Adrenal gland (tissue), 5 donors: Measurements from ENCODE around the gene INCA1.

Experiments
- CTCF ChIP-seq, 6 experiments: fragments of 450-650 bp in 4 of 6; fragments of 200-600 bp in 2 of 6; sonication (generic) in 1 of 6; IDR thresholded peaks; 1 replicate in 5 of 6; 2 replicates in 1 of 6; pipeline versions ENCODE4 v1.5.1 to v1.8.0; 2016 to 2021; ENCODE audit warnings: antibody characterized with exemption in 6 of 6, mild to moderate bottlenecking in 2 of 6, moderate library complexity in 1 of 6
- POLR2A ChIP-seq, 2 donors: fragments of 450-650 bp; IDR thresholded peaks; one replicate each; pipeline ENCODE4 v1.6.1; 2017; ENCODE audit warnings: antibody characterized with exemption in 2 of 2, mild to moderate bottlenecking in 2 of 2, moderate library complexity in 1 of 2
- donor health status: DM: no; HTN: no; CAD: no.

GRCh38 chr17:4972752-4973151, 24.6 kb downstream of the INCA1 start:
- TF ChIP-seq CTCF (IDR thresholded peaks at IDR 0.05) (no peak), POLR2A (IDR thresholded peaks at IDR 0.05) (no peak)
